ENCODE measurements around the gene MYH4. TPM values are rescaled to one million over a fixed set of nuclear protein-coding genes. Genes with fewer than 3 reads are reported as not detected.

The MYH4 gene
- total and polyA plus RNA-seq, 2 donors (not counting 3 experiments of a cell fraction or from before 2014, with no cell fraction given) = not detected

DNA sequence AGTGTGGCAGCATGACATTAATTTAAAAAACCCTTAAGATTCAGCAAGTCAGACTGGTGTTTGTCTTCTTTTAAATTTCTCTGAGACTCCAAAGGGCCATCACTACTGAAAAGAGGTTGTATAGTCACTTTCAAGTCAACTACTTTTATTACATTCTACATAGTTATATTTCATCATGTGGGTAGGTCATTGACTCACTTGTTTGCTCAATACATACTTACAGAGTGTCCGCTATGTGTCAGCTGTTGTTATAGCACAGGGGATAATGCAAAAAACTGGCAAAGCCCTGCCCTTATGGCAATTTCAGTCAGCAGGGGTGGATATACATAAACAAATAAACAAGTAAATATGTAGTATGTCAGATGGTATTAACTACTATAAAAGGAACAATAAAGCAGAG, 2.5 kb upstream of the MYH4 start:
- ChIA-PET POLR2A (no interaction called here), CTCF (no interaction called here)
- no peak overlapping the region for H3K4me2 ChIP-seq (ENCODE audit: insufficient read depth, low read length)
- no peak overlapping the region for H3K4me3 ChIP-seq (replicated peaks in 1 of 3; ENCODE audit: insufficient read depth in 1 of 3, low read depth in 1 of 3, low read length in 3 of 3)
- TF ChIP-seq JUN (IDR thresholded peaks at IDR 0.05; ENCODE audit: borderline replicate concordance, insufficient read depth, insufficient read length, low read depth) (no peak), EZH2 (IDR thresholded peaks at IDR 0.05; ENCODE audit: borderline replicate concordance, low read depth, low read length, severe bottlenecking) (no peak), FOS (IDR thresholded peaks at IDR 0.05; ENCODE audit: borderline replicate concordance, insufficient read depth, low read length) (no peak), POLR2A (IDR thresholded peaks at IDR 0.05; ENCODE audit: low read depth, low read length) (no peak), GATA2 (IDR thresholded peaks at IDR 0.05; ENCODE audit: insufficient read depth, insufficient read length, low read depth, low read length) (no peak), MYC (IDR thresholded peaks at IDR 0.05; ENCODE audit: low read depth, low read length) (no peak), POLR2AphosphoS5 (IDR thresholded peaks at IDR 0.05; ENCODE audit: insufficient read depth, low read depth, low read length) (no peak)
- TF ChIP-seq, protein P1, sequence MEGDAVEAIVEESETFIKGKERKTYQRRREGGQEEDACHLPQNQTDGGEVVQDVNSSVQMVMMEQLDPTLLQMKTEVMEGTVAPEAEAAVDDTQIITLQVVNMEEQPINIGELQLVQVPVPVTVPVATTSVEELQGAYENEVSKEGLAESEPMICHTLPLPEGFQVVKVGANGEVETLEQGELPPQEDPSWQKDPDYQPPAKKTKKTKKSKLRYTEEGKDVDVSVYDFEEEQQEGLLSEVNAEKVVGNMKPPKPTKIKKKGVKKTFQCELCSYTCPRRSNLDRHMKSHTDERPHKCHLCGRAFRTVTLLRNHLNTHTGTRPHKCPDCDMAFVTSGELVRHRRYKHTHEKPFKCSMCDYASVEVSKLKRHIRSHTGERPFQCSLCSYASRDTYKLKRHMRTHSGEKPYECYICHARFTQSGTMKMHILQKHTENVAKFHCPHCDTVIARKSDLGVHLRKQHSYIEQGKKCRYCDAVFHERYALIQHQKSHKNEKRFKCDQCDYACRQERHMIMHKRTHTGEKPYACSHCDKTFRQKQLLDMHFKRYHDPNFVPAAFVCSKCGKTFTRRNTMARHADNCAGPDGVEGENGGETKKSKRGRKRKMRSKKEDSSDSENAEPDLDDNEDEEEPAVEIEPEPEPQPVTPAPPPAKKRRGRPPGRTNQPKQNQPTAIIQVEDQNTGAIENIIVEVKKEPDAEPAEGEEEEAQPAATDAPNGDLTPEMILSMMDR (IDR thresholded peaks at IDR 0.05; ENCODE audit: extremely low read depth in 1 of 2, insufficient read depth in 1 of 2, low read depth in 1 of 2, low read length in 2 of 2) = no peak
- TF ChIP-seq, protein P2, sequence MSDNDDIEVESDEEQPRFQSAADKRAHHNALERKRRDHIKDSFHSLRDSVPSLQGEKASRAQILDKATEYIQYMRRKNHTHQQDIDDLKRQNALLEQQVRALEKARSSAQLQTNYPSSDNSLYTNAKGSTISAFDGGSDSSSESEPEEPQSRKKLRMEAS (IDR thresholded peaks at IDR 0.05; ENCODE audit: insufficient read depth, insufficient read length) = no peak
- no peaks in the 10 kb centered on the region for H4K20me1 ChIP-seq (replicated peaks; ENCODE audit: control insufficient read depth, extremely low read depth, insufficient read depth, low read length)
- H3K9ac ChIP-seq (replicated peaks; ENCODE audit: extremely low read depth, insufficient read depth, low read length) = no peak overlapping the region
- no peaks in the 10 kb centered on the region for H3K27me3 ChIP-seq (ENCODE audit: control insufficient read depth in 2 of 2, insufficient read depth in 2 of 2, low read length in 2 of 2)
- intact Hi-C loops (cut with micrococcal nuclease) = no loop called here
- BruUV-seq (replicated peaks) = no TSS peak
- FAIRE-seq (no peak), DNase-seq (ENCODE audit: low read depth, low spot score) (no peak)
- H3K4me1 ChIP-seq (ENCODE audit: control insufficient read depth, extremely low read depth, insufficient read depth, low read length) = no peaks in the 10 kb centered on the region
- dilution Hi-C loops (cut with MboI; ENCODE audit: extremely low pct_ligation_motif_present, low sequenced_read_pairs) = no loop called here
- no peaks in the 10 kb centered on the region for H3K36me3 ChIP-seq (ENCODE audit: control insufficient read depth in 2 of 2, extremely low read depth in 1 of 2, insufficient read depth in 2 of 2, low read length in 2 of 2)
- no peak overlapping the region for H3K27ac ChIP-seq (ENCODE audit: insufficient read depth, low read depth, low read length)
- no peak overlapping the region for H2AFZ ChIP-seq (ENCODE audit: low read depth, low read length)
- no peaks in the 10 kb centered on the region for H3K79me2 ChIP-seq (ENCODE audit: control insufficient read depth, insufficient read depth, low read length)
- no peaks in the 10 kb centered on the region for H3K9me1 ChIP-seq (replicated peaks; ENCODE audit: control insufficient read depth, extremely low read depth, insufficient read depth, low read length)
- no peaks in the 10 kb centered on the region for H3K9me3 ChIP-seq (replicated peaks; ENCODE audit: control insufficient read depth, insufficient read depth, low read length)
